Panc1 (cell line): Measurements from ENCODE around the gene FAM118A. TPM values are rescaled to one million over a fixed set of nuclear protein-coding genes. Genes with fewer than 3 reads are reported as not detected.
"Not testable (repeated sequence)": the region's sequence is repeated elsewhere in the genome, so short reads cannot be mapped to it uniquely, and the experiment has no call there.

Source experiments
- ATAC-seq: fragments of 200-7000 bp; cut with Tn5 transposase; 2 replicates; pipeline ENCODE4 v1.9.1; 2020; ENCODE audit warnings: mild to moderate bottlenecking, moderate library complexity
- BruUV-seq: library from RNA; stranded (reverse); fragments of 400-500 nt; replicated peaks from 2 replicates; lab custom pipeline; 2021; lab: Mats Ljungman, UMichigan
- CTCF ChIA-PET: fragments of 300-600 bp; sonication (Branson Sonifier 250); formaldehyde crosslinking; loops from one replicate; lab custom pipeline; 2022; ENCODE audit warnings: antibody characterized with exemption; lab: Charles Lee
- POLR2A ChIA-PET: fragments of 300-600 bp; sonication (Branson Sonifier 250); formaldehyde crosslinking; loops from one replicate; lab custom pipeline; 2022; ENCODE audit warnings: antibody characterized with exemption; lab: Charles Lee
- DNase-seq: peaks from one replicate; pipeline ENCODE4 v3.0.0-alpha.2; 2010; ENCODE audit warnings: low read depth, low spot score
- H3K27ac ChIP-seq: 2 replicates; pipeline ENCODE4 v1.5.1; 2011; ENCODE audit warnings: mild to moderate bottlenecking, low read length, inconsistent platforms
- H3K27me3 ChIP-seq: fragments of 200-500 bp; sonication (Bioruptor generic); 2 replicates; pipeline ENCODE4 v1.6.0; 2014; ENCODE audit warnings: low read length, inconsistent platforms; ENCODE audit not compliant: control insufficient read depth, insufficient read depth
- H3K36me3 ChIP-seq: fragments of 200-500 bp; sonication (Bioruptor generic); 2 replicates; pipeline ENCODE4 v1.5.1; 2014; ENCODE audit warnings: inconsistent platforms, mild to moderate bottlenecking, low read length, moderate library complexity; ENCODE audit not compliant: control insufficient read depth, insufficient read depth
- H3K4me1 ChIP-seq: 2 replicates; pipeline ENCODE4 v1.5.1; 2011; ENCODE audit warnings: inconsistent platforms, mild to moderate bottlenecking, low read length, moderate library complexity; ENCODE audit not compliant: control insufficient read depth, insufficient read depth
- H3K4me3 ChIP-seq, 2 experiments: 2 replicates each; pipeline ENCODE4 v1.5.1; 2011 to 2012; ENCODE audit warnings: low read depth in 2 of 2, low read length in 2 of 2, mild to moderate bottlenecking in 2 of 2, inconsistent platforms in 1 of 2, moderate library complexity in 1 of 2
- H3K9me3 ChIP-seq: fragments of 200-500 bp; sonication (Bioruptor generic); 2 replicates; pipeline ENCODE4 v1.5.1; 2014; ENCODE audit warnings: low read depth, mild to moderate bottlenecking, inconsistent platforms, low read length, moderate library complexity; ENCODE audit not compliant: control insufficient read depth, insufficient read depth
- CTCF ChIP-seq: fragments of 450-650 bp; IDR thresholded peaks from 2 replicates; pipeline ENCODE4 v1.5.1; 2017; ENCODE audit warnings: mild to moderate bottlenecking
- POLR2AphosphoS5 ChIP-seq: IDR thresholded peaks from 2 replicates; pipeline ENCODE4 v1.6.1; 2012; ENCODE audit warnings: mild to moderate bottlenecking, low read depth, low read length, moderate library complexity
- REST ChIP-seq, 2 experiments: IDR thresholded peaks; 2 replicates each; pipeline ENCODE4 v1.6.1; 2011 to 2012; ENCODE audit warnings: low read depth in 2 of 2, control low read depth in 1 of 2, low read length in 1 of 2, mild to moderate bottlenecking in 1 of 2, moderate library complexity in 1 of 2; ENCODE audit not compliant: insufficient read depth in 1 of 2
- SIN3A ChIP-seq: IDR thresholded peaks from 2 replicates; pipeline ENCODE4 v1.6.1; 2012; ENCODE audit warnings: low read depth, mild to moderate bottlenecking, low read length, moderate library complexity, borderline replicate concordance; ENCODE audit not compliant: insufficient read depth
- TCF7L2 ChIP-seq: IDR thresholded peaks from 2 replicates; pipeline ENCODE4 v1.6.1; 2011; ENCODE audit warnings: mild to moderate bottlenecking, low read depth, low read length, inconsistent platforms
- in situ Hi-C: cut with HindIII; loops from 2 replicates; pipeline ENCODE4 v1.10.0; 2016; ENCODE audit warnings: low sequenced_read_pairs, low pct_unique_long_range_greater_than_20kb
- intact Hi-C: fragments of 100-400 bp; cut with micrococcal nuclease; formaldehyde crosslinking; loops from one replicate; pipeline ENCODE4 v1.10.0; 2022; ENCODE audit not compliant: unreplicated experiment
- total RNA-seq: library from RNA; stranded (reverse); gene quantifications from one replicate; pipeline ENCODE4 v1.2.1, GENCODE V29; 2021; ENCODE audit not compliant: unreplicated experiment

Gene FAM118A
- total RNA-seq, 1 experiment from 2014 or later = 73.2 TPM

GRCh38 chr22:45292731-45293442 lies 16.8 kb upstream of the FAM118A start:
- DNase-seq = no peak
- in situ Hi-C loops = no loop called here
- ChIA-PET CTCF (no interaction called here), POLR2A (no interaction called here)
- no TSS peak for BruUV-seq
- Histone ChIP-seq H3K4me1 (no peaks in the 10 kb centered on the region), H3K27me3 (no peaks in the 10 kb centered on the region), H3K36me3 (no peaks in the 10 kb centered on the region), H3K27ac (no peak overlapping the region), H3K4me3 (no peak overlapping the region), H3K9me3 (no peaks in the 10 kb centered on the region)
- intact Hi-C loops = no loop called here
- TF ChIP-seq TCF7L2 = no peak
- TF ChIP-seq CTCF = no peak
- no peak for TF ChIP-seq REST (IDR thresholded peaks at IDR 0.05; ENCODE audit: insufficient read depth in 1 of 2, low read depth in 2 of 2, low read length in 1 of 2)
- TF ChIP-seq POLR2AphosphoS5 = no peak
- TF ChIP-seq SIN3A = no peak
- ATAC-seq = no peak

DNA sequence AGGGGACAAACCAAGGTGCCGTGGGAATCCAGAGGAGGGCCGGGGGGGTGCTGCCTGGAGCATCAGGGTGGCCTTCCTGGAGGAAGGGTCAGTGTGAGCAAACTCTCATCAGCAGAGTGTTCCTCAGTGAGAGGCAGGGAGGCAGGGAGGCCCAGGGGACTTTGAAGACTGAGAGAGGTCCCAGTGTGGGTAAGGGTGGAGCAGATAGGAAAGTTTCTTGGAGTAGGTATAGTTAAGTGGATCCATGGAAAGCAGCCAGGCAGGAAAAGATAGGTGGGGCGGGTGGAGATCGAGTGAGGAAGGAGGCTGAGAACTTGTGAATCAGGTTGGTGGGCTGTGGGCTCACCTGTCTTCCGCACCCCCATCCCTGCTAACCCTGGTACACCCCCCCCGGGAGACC lies 15.7 kb upstream of the FAM118A start:
- CTCF ChIA-PET = no interaction called here
- intact Hi-C loops (no loop called here), in situ Hi-C loops (no loop called here)
- POLR2A ChIA-PET = no interaction called here
- H3K27ac ChIP-seq = no peak overlapping the region
- no peaks in the 10 kb centered on the region for H3K36me3 ChIP-seq
- no peak for ATAC-seq
- TF ChIP-seq SIN3A = no peak
- TF ChIP-seq REST (IDR thresholded peaks at IDR 0.05; ENCODE audit: insufficient read depth in 1 of 2, low read depth in 2 of 2, low read length in 1 of 2) = no peak
- no peak for TF ChIP-seq TCF7L2
- TF ChIP-seq POLR2AphosphoS5 = no peak
- H3K9me3 ChIP-seq = no peaks in the 10 kb centered on the region
- no TSS peak for BruUV-seq
- no peaks in the 10 kb centered on the region for H3K4me1 ChIP-seq
- DNase-seq = no peak
- no peak overlapping the region for H3K4me3 ChIP-seq
- H3K27me3 ChIP-seq = no peaks in the 10 kb centered on the region

- intact Hi-C loops, H3K9me3 ChIP-seq, POLR2A ChIA-PET, DNase-seq, H3K27ac ChIP-seq, H3K36me3 ChIP-seq, H3K4me3 ChIP-seq, BruUV-seq, H3K4me1 ChIP-seq, ATAC-seq, H3K27me3 ChIP-seq, in situ Hi-C loops, CTCF ChIA-PET: not testable (repeated sequence)
These were observed 14.7 kb upstream of the FAM118A start for GRCh38 chr22:45295004-45295403.
